ENCODE data around the gene PDE11A. TPM values are rescaled to one million over a fixed set of nuclear protein-coding genes. Genes with fewer than 3 reads are reported as not detected.

The PDE11A gene
- total RNA-seq, 1 experiment from 2014 or later: not detected

DNA sequence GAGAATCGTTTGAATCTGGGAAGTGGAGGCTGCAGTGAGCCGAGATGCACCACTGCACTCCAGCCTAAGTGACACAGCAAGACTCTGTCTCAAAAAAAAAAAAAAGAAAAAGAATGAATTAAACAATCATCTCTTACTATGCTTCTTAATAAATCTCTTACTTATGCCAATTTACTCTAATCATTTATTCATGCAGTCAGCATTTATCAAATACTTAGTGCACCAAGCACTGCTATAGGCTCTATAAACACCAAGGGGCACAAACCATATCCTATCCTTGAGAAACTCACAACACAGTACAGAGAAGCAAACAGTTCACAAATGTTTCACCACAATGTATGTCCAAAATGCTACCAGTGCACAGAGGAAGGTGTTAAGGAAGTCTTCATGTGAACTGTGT, 189.4 kb downstream of the PDE11A start:
- Mint-ChIP-seq H3K4me3 (ENCODE audit: unreplicated experiment) (no peak overlapping the region), H3K36me3 (ENCODE audit: insufficient read depth, unreplicated experiment) (no peaks in the 10 kb centered on the region), H3K9me3 (ENCODE audit: unreplicated experiment) (no peaks in the 10 kb centered on the region), H3K4me1 (ENCODE audit: insufficient read depth, unreplicated experiment) (peaks cover 13% of the 10 kb centered on the region), H3K27ac (ENCODE audit: low read depth, unreplicated experiment) (no peak overlapping the region), H3K27me3 (ENCODE audit: insufficient read depth, unreplicated experiment) (no peaks in the 10 kb centered on the region)
- intact Hi-C loops (cut with micrococcal nuclease): no loop called here
- POLR2A ChIA-PET: interaction anchor here (1.1 to 1.8 kb wide), 3 partner anchors 13 to 17 kb away, joined by 4 to 6 read pairs (median 4); no protein-coding TSS in a partner anchor
- BruUV-seq (replicated peaks): no TSS peak
- DNase-seq (ENCODE audit: unreplicated experiment): no peak
- TF ChIP-seq, protein P1, sequence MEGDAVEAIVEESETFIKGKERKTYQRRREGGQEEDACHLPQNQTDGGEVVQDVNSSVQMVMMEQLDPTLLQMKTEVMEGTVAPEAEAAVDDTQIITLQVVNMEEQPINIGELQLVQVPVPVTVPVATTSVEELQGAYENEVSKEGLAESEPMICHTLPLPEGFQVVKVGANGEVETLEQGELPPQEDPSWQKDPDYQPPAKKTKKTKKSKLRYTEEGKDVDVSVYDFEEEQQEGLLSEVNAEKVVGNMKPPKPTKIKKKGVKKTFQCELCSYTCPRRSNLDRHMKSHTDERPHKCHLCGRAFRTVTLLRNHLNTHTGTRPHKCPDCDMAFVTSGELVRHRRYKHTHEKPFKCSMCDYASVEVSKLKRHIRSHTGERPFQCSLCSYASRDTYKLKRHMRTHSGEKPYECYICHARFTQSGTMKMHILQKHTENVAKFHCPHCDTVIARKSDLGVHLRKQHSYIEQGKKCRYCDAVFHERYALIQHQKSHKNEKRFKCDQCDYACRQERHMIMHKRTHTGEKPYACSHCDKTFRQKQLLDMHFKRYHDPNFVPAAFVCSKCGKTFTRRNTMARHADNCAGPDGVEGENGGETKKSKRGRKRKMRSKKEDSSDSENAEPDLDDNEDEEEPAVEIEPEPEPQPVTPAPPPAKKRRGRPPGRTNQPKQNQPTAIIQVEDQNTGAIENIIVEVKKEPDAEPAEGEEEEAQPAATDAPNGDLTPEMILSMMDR (IDR thresholded peaks at IDR 0.05; ENCODE audit: unreplicated experiment): no peak
- CTCF ChIA-PET: no interaction called here

DNA sequence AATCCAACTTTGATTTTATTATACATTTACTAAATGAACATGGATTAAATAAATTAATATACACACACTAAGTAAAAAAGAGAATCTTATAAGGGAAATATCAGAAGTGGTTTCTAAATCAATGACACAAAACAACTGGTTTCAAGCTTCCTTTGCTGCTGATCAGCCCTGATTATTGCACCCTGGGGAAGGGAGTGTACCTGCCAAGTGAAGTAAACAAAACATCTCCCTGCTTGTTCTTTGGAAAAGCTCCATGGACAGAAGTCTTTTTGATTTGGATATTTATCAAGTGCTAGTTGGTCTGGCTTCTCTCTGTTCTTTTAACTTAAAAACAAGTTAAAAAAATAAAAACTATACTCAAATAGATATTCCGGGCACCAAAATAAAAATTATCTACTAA, 190.1 kb downstream of the PDE11A start:
- POLR2A ChIA-PET: interaction anchor here (0.6 to 1.8 kb wide), 5 partner anchors 14 to 101 kb away, joined by 3 to 6 read pairs (median 4); no protein-coding TSS in a partner anchor
- TF ChIP-seq, protein P1 (IDR thresholded peaks at IDR 0.05; ENCODE audit: unreplicated experiment): no peak
- CTCF ChIA-PET: interaction anchor here (0.7 kb wide), 1 partner anchor 86 kb away, joined by 4 read pairs; no protein-coding TSS in a partner anchor
- BruUV-seq (replicated peaks): no TSS peak
- Mint-ChIP-seq H3K27ac (ENCODE audit: low read depth, unreplicated experiment) (no peak overlapping the region), H3K4me1 (ENCODE audit: insufficient read depth, unreplicated experiment) (peaks cover 16% of the 10 kb centered on the region), H3K4me3 (ENCODE audit: unreplicated experiment) (no peak overlapping the region), H3K27me3 (ENCODE audit: insufficient read depth, unreplicated experiment) (no peaks in the 10 kb centered on the region), H3K9me3 (ENCODE audit: unreplicated experiment) (no peaks in the 10 kb centered on the region), H3K36me3 (ENCODE audit: insufficient read depth, unreplicated experiment) (no peaks in the 10 kb centered on the region)
- intact Hi-C loops (cut with micrococcal nuclease): no loop called here
- no peak for DNase-seq (ENCODE audit: unreplicated experiment)

DNA sequence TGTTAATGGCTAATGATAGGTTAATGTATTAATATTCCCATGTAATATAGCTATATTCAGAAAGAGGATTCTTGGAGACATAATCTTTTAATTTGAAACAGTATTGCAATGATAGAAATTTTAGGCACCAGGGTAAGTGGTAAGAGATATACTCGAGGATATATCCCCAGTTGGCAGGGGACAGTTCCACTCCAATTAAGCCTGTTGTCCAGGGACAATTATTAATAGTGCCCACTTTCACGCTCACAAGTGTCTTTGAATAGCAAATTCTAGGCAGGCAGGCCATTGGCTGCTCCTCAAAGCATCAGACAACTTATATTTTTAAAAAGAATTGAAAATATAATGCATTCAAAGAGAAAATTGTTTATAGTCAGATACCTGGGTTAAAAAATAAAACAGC, 190.7 kb downstream of the PDE11A start:
- intact Hi-C loops (cut with micrococcal nuclease): no loop called here
- ChIA-PET POLR2A (interaction anchor here (0.6 to 1.8 kb wide), 5 partner anchors 13 to 101 kb away, joined by 3 to 6 read pairs (median 4); no protein-coding TSS in a partner anchor), CTCF (interaction anchor here (0.7 kb wide), 1 partner anchor 86 kb away, joined by 4 read pairs; no protein-coding TSS in a partner anchor)
- BruUV-seq (replicated peaks): no TSS peak
- no peak overlapping the region for H3K4me3 Mint-ChIP-seq (ENCODE audit: unreplicated experiment)
- no peak overlapping the region for H3K27ac Mint-ChIP-seq (ENCODE audit: low read depth, unreplicated experiment)
- no peaks in the 10 kb centered on the region for H3K27me3 Mint-ChIP-seq (ENCODE audit: insufficient read depth, unreplicated experiment)
- TF ChIP-seq, protein P1 (IDR thresholded peaks at IDR 0.05; ENCODE audit: unreplicated experiment): no peak
- H3K36me3 Mint-ChIP-seq (ENCODE audit: insufficient read depth, unreplicated experiment): no peaks in the 10 kb centered on the region
- no peak for DNase-seq (ENCODE audit: unreplicated experiment)
- no peaks in the 10 kb centered on the region for H3K9me3 Mint-ChIP-seq (ENCODE audit: unreplicated experiment)
- H3K4me1 Mint-ChIP-seq (ENCODE audit: insufficient read depth, unreplicated experiment): peaks cover 16% of the 10 kb centered on the region

DNA sequence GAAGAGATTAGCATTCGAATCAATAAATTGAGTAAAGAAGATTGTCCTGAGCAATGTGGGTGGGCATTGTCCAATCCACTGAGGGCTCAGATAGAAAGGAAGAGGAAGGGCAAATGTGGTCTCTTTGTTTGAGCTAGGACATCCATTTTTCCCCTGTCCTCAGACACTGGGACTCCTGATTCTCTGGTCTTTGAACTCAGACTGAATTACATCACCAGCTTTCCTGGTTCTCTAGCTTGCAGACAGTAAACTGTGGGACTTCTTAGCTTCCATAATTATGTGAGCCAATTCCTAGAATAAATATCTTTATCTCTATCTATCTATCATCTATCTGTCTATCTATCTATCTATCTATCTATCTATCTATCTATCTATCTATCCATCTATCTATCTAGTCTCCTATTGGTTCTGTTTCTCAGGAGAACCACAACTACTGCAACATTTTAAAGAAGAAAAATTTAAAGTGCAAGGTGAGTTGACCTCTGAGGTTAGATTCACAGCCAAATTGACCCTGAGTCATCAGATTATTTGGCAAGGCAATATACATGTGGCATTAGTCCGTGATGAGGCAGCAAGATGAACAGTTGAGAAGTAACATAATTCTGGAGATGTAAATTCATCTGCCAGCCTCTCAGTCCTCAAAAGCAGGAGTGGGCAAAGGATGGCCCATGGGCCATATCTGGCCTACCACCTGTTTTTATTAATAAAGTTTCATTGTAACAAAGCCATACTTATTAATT, 191.4 kb downstream of the PDE11A start:
- Mint-ChIP-seq H3K9me3 (ENCODE audit: unreplicated experiment) (no peaks in the 10 kb centered on the region), H3K27ac (ENCODE audit: low read depth, unreplicated experiment) (no peak overlapping the region), H3K4me1 (ENCODE audit: insufficient read depth, unreplicated experiment) (peaks cover 16% of the 10 kb centered on the region), H3K27me3 (ENCODE audit: insufficient read depth, unreplicated experiment) (no peaks in the 10 kb centered on the region), H3K4me3 (ENCODE audit: unreplicated experiment) (no peak overlapping the region), H3K36me3 (ENCODE audit: insufficient read depth, unreplicated experiment) (no peaks in the 10 kb centered on the region)
- DNase-seq (ENCODE audit: unreplicated experiment): peak; percentile 67
- intact Hi-C loops (cut with micrococcal nuclease): no loop called here
- POLR2A ChIA-PET: interaction anchor here (1.6 to 1.8 kb wide), 2 partner anchors 13 to 15 kb away, joined by 4 read pairs; no protein-coding TSS in a partner anchor
- TF ChIP-seq, protein P1 (IDR thresholded peaks at IDR 0.05; ENCODE audit: unreplicated experiment): no peak
- CTCF ChIA-PET: no interaction called here
- no TSS peak for BruUV-seq (replicated peaks)

All from MCF 10A (cell line).